Measurements from ENCODE around the gene AGAP1.

Gene AGAP1

GRCh38 chr2:235692671-235693171, 198.9 kb downstream of the AGAP1 start:
- no peak for DNase-seq (ENCODE audit: low read depth)
- no peaks in the 10 kb centered on the region for H3K9me3 ChIP-seq (ENCODE audit: control insufficient read depth, low read length)
- no peaks in the 10 kb centered on the region for H3K27me3 ChIP-seq (replicated peaks; ENCODE audit: control insufficient read depth, insufficient read depth, low read length)
- H3K4me1 ChIP-seq (ENCODE audit: control insufficient read depth, insufficient read depth, low read length): no peaks in the 10 kb centered on the region
- H3K36me3 ChIP-seq (ENCODE audit: control insufficient read depth, insufficient read depth, low read length, severe bottlenecking): no peaks in the 10 kb centered on the region
- no peak overlapping the region for H3K4me3 ChIP-seq (ENCODE audit: low read length)
- H3K9ac ChIP-seq (ENCODE audit: low read length): no peak overlapping the region

GRCh38 chr2:235693279-235693678, 199.4 kb downstream of the AGAP1 start:
- H3K4me1 ChIP-seq (ENCODE audit: control insufficient read depth, insufficient read depth, low read length): no peaks in the 10 kb centered on the region
- no peak for DNase-seq (ENCODE audit: low read depth)
- H3K4me3 ChIP-seq (ENCODE audit: low read length): no peak overlapping the region
- no peaks in the 10 kb centered on the region for H3K36me3 ChIP-seq (ENCODE audit: control insufficient read depth, insufficient read depth, low read length, severe bottlenecking)
- no peaks in the 10 kb centered on the region for H3K9me3 ChIP-seq (ENCODE audit: control insufficient read depth, low read length)
- no peak overlapping the region for H3K9ac ChIP-seq (ENCODE audit: low read length)
- no peaks in the 10 kb centered on the region for H3K27me3 ChIP-seq (replicated peaks; ENCODE audit: control insufficient read depth, insufficient read depth, low read length)

- H3K4me3 ChIP-seq (ENCODE audit: low read length): no peak overlapping the region
- H3K9me3 ChIP-seq (ENCODE audit: control insufficient read depth, low read length): no peaks in the 10 kb centered on the region
- no peaks in the 10 kb centered on the region for H3K4me1 ChIP-seq (ENCODE audit: control insufficient read depth, insufficient read depth, low read length)
- no peak for DNase-seq (ENCODE audit: low read depth)
- H3K36me3 ChIP-seq (ENCODE audit: control insufficient read depth, insufficient read depth, low read length, severe bottlenecking): no peaks in the 10 kb centered on the region
- no peak overlapping the region for H3K9ac ChIP-seq (ENCODE audit: low read length)
- H3K27me3 ChIP-seq (replicated peaks; ENCODE audit: control insufficient read depth, insufficient read depth, low read length): no peaks in the 10 kb centered on the region
Observed at GRCh38 chr2:235694721-235695601, 201.1 kb downstream of the AGAP1 start.

GRCh38 chr2:235695602-235695895, 201.7 kb downstream of the AGAP1 start:
- H3K27me3 ChIP-seq (replicated peaks; ENCODE audit: control insufficient read depth, insufficient read depth, low read length): no peaks in the 10 kb centered on the region
- no peaks in the 10 kb centered on the region for H3K9me3 ChIP-seq (ENCODE audit: control insufficient read depth, low read length)
- H3K36me3 ChIP-seq (ENCODE audit: control insufficient read depth, insufficient read depth, low read length, severe bottlenecking): no peaks in the 10 kb centered on the region
- no peak overlapping the region for H3K4me3 ChIP-seq (ENCODE audit: low read length)
- no peak overlapping the region for H3K9ac ChIP-seq (ENCODE audit: low read length)
- H3K4me1 ChIP-seq (ENCODE audit: control insufficient read depth, insufficient read depth, low read length): no peaks in the 10 kb centered on the region
- DNase-seq (ENCODE audit: low read depth): no peak

- H3K36me3 ChIP-seq (ENCODE audit: control insufficient read depth, insufficient read depth, low read length, severe bottlenecking): no peaks in the 10 kb centered on the region
- no peaks in the 10 kb centered on the region for H3K9me3 ChIP-seq (ENCODE audit: control insufficient read depth, low read length)
- no peaks in the 10 kb centered on the region for H3K4me1 ChIP-seq (ENCODE audit: control insufficient read depth, insufficient read depth, low read length)
- H3K4me3 ChIP-seq (ENCODE audit: low read length): no peak overlapping the region
- DNase-seq (ENCODE audit: low read depth): no peak
- no peaks in the 10 kb centered on the region for H3K27me3 ChIP-seq (replicated peaks; ENCODE audit: control insufficient read depth, insufficient read depth, low read length)
- H3K9ac ChIP-seq (ENCODE audit: low read length): no peak overlapping the region
Observed at GRCh38 chr2:235697041-235697440, 203.2 kb downstream of the AGAP1 start.

GRCh38 chr2:235698028-235698427, 204.2 kb downstream of the AGAP1 start:
- Histone ChIP-seq H3K27me3 (replicated peaks; ENCODE audit: control insufficient read depth, insufficient read depth, low read length) (no peaks in the 10 kb centered on the region), H3K36me3 (ENCODE audit: control insufficient read depth, insufficient read depth, low read length, severe bottlenecking) (no peaks in the 10 kb centered on the region), H3K4me1 (ENCODE audit: control insufficient read depth, insufficient read depth, low read length) (peaks cover 7% of the 10 kb centered on the region), H3K9ac (ENCODE audit: low read length) (no peak overlapping the region), H3K9me3 (ENCODE audit: control insufficient read depth, low read length) (no peaks in the 10 kb centered on the region), H3K4me3 (ENCODE audit: low read length) (no peak overlapping the region)
- no peak for DNase-seq (ENCODE audit: low read depth)

- Histone ChIP-seq H3K27me3 (replicated peaks; ENCODE audit: control insufficient read depth, insufficient read depth, low read length) (no peaks in the 10 kb centered on the region), H3K9me3 (ENCODE audit: control insufficient read depth, low read length) (no peaks in the 10 kb centered on the region), H3K36me3 (ENCODE audit: control insufficient read depth, insufficient read depth, low read length, severe bottlenecking) (no peaks in the 10 kb centered on the region), H3K4me1 (ENCODE audit: control insufficient read depth, insufficient read depth, low read length) (peaks cover 10% of the 10 kb centered on the region), H3K9ac (ENCODE audit: low read length) (no peak overlapping the region), H3K4me3 (ENCODE audit: low read length) (no peak overlapping the region)
- no peak for DNase-seq (ENCODE audit: low read depth)
Observed at GRCh38 chr2:235698491-235698890, 204.6 kb downstream of the AGAP1 start.

- H3K36me3 ChIP-seq (ENCODE audit: control insufficient read depth, insufficient read depth, low read length, severe bottlenecking): no peaks in the 10 kb centered on the region
- no peak overlapping the region for H3K4me3 ChIP-seq (ENCODE audit: low read length)
- no peaks in the 10 kb centered on the region for H3K27me3 ChIP-seq (replicated peaks; ENCODE audit: control insufficient read depth, insufficient read depth, low read length)
- H3K9ac ChIP-seq (ENCODE audit: low read length): no peak overlapping the region
- DNase-seq (ENCODE audit: low read depth): no peak
- no peaks in the 10 kb centered on the region for H3K9me3 ChIP-seq (ENCODE audit: control insufficient read depth, low read length)
- peaks cover 14% of the 10 kb centered on the region for H3K4me1 ChIP-seq (ENCODE audit: control insufficient read depth, insufficient read depth, low read length)
Observed at GRCh38 chr2:235699576-235699975, 205.7 kb downstream of the AGAP1 start.

GRCh38 chr2:235701206-235701981, 207.6 kb downstream of the AGAP1 start:
- Histone ChIP-seq H3K9ac (ENCODE audit: low read length) (no peak overlapping the region), H3K9me3 (ENCODE audit: control insufficient read depth, low read length) (no peaks in the 10 kb centered on the region), H3K27me3 (replicated peaks; ENCODE audit: control insufficient read depth, insufficient read depth, low read length) (no peaks in the 10 kb centered on the region), H3K36me3 (ENCODE audit: control insufficient read depth, insufficient read depth, low read length, severe bottlenecking) (no peaks in the 10 kb centered on the region), H3K4me1 (ENCODE audit: control insufficient read depth, insufficient read depth, low read length) (peaks cover 14% of the 10 kb centered on the region), H3K4me3 (ENCODE audit: low read length) (no peak overlapping the region)
- no peak for DNase-seq (ENCODE audit: low read depth)

- peaks cover 14% of the 10 kb centered on the region for H3K4me1 ChIP-seq (ENCODE audit: control insufficient read depth, insufficient read depth, low read length)
- no peaks in the 10 kb centered on the region for H3K9me3 ChIP-seq (ENCODE audit: control insufficient read depth, low read length)
- H3K9ac ChIP-seq (ENCODE audit: low read length): peak overlapping the region; percentile 25
- no peaks in the 10 kb centered on the region for H3K27me3 ChIP-seq (replicated peaks; ENCODE audit: control insufficient read depth, insufficient read depth, low read length)
- no peaks in the 10 kb centered on the region for H3K36me3 ChIP-seq (ENCODE audit: control insufficient read depth, insufficient read depth, low read length, severe bottlenecking)
- DNase-seq (ENCODE audit: low read depth): no peak
- no peak overlapping the region for H3K4me3 ChIP-seq (ENCODE audit: low read length)
Observed at GRCh38 chr2:235702186-235702585, 208.3 kb downstream of the AGAP1 start.

GRCh38 chr2:235703711-235704295, 210.0 kb downstream of the AGAP1 start:
- Histone ChIP-seq H3K27me3 (replicated peaks; ENCODE audit: control insufficient read depth, insufficient read depth, low read length) (no peaks in the 10 kb centered on the region), H3K9ac (ENCODE audit: low read length) (no peak overlapping the region), H3K4me3 (ENCODE audit: low read length) (no peak overlapping the region), H3K9me3 (ENCODE audit: control insufficient read depth, low read length) (no peaks in the 10 kb centered on the region), H3K4me1 (ENCODE audit: control insufficient read depth, insufficient read depth, low read length) (peaks cover 14% of the 10 kb centered on the region), H3K36me3 (ENCODE audit: control insufficient read depth, insufficient read depth, low read length, severe bottlenecking) (no peaks in the 10 kb centered on the region)
- no peak for DNase-seq (ENCODE audit: low read depth)
